IMR-90 (cell line): ENCODE results near the gene PYDC2. TPM values are rescaled to one million over a fixed set of nuclear protein-coding genes. Genes with fewer than 3 reads are reported as not detected.

Experiments used
- ATAC-seq: fragments of 200-7000 bp; cut with Tn5 transposase; 2 replicates; pipeline ENCODE4 v1.9.1; 2020; ENCODE audit warnings: low read depth, mild to moderate bottlenecking, moderate library complexity
- BruUV-seq: library from RNA; stranded (reverse); fragments of 400-500 nt; replicated peaks from 2 replicates; lab custom pipeline; 2021; lab: Mats Ljungman, UMichigan
- CTCF ChIA-PET: fragments of 300-600 bp; formaldehyde crosslinking; extraction: SDS; loops from one replicate; lab custom pipeline; 2021; ENCODE audit warnings: antibody characterized with exemption; lab: Yijun Ruan, JAX
- POLR2A ChIA-PET: fragments of 300-600 bp; sonication (Branson Sonifier 250); formaldehyde crosslinking; loops from one replicate; lab custom pipeline; 2022; ENCODE audit warnings: antibody characterized with exemption; ENCODE audit not compliant: unreplicated experiment; lab: Charles Lee
- DNase-seq: peaks from one replicate; pipeline ENCODE4 v3.0.0; 2013
- H2AFZ ChIP-seq: replicated peaks from 2 replicates; pipeline ENCODE3; 2013; ENCODE audit warnings: low read length, mild to moderate bottlenecking; ENCODE audit not compliant: poor library complexity
- H2AK5ac ChIP-seq: 2 replicates; pipeline ENCODE4 v1.6.1; 2013; ENCODE audit warnings: low read depth, low read length, inconsistent platforms
- H2AK9ac ChIP-seq: replicated peaks from 2 replicates; pipeline ENCODE3; 2013; ENCODE audit warnings: mild to moderate bottlenecking, low read depth, low read length, moderate library complexity; ENCODE audit not compliant: poor library complexity
- H2BK120ac ChIP-seq: 2 replicates; pipeline ENCODE4 v1.6.1; 2013; ENCODE audit warnings: low read depth, low read length, inconsistent platforms
- H2BK15ac ChIP-seq: 3 replicates; pipeline ENCODE4 v1.6.1; 2013; ENCODE audit warnings: low read depth, low read length, inconsistent platforms
- H2BK20ac ChIP-seq: 2 replicates; pipeline ENCODE4 v1.6.1; 2013; ENCODE audit warnings: low read depth, mild to moderate bottlenecking, inconsistent platforms, low read length, moderate library complexity
- H2BK5ac ChIP-seq: 2 replicates; pipeline ENCODE4 v1.6.1; 2013; ENCODE audit warnings: mild to moderate bottlenecking, low read depth, low read length, inconsistent platforms; ENCODE audit not compliant: poor library complexity, severe bottlenecking
- H3K14ac ChIP-seq: replicated peaks from 2 replicates; pipeline ENCODE4 v1.6.1; 2013; ENCODE audit warnings: low read depth, low read length, inconsistent platforms
- H3K18ac ChIP-seq: 2 replicates; pipeline ENCODE4 v1.6.1; 2013; ENCODE audit warnings: low read depth, low read length, control low read depth
- H3K23ac ChIP-seq: 2 replicates; pipeline ENCODE4 v1.6.1; 2013; ENCODE audit warnings: low read depth, low read length, inconsistent platforms
- H3K27ac ChIP-seq: 2 replicates; pipeline ENCODE4 v1.5.1; 2013; ENCODE audit warnings: mild to moderate bottlenecking, control low read depth, low read length; ENCODE audit not compliant: insufficient read depth
- H3K27me3 ChIP-seq: 2 replicates; pipeline ENCODE4 v1.6.1; 2013; ENCODE audit warnings: low read length; ENCODE audit not compliant: control insufficient read depth, insufficient read depth
- H3K36me3 ChIP-seq: 2 replicates; pipeline ENCODE4 v1.6.1; 2013; ENCODE audit warnings: low read length, mixed read lengths; ENCODE audit not compliant: control insufficient read depth, insufficient read depth
- H3K4ac ChIP-seq: 2 replicates; pipeline ENCODE4 v1.6.1; 2013; ENCODE audit warnings: low read depth, low read length, inconsistent platforms
- H3K4me1 ChIP-seq: 2 replicates; pipeline ENCODE4 v1.6.1; 2013; ENCODE audit warnings: low read length, mixed read lengths; ENCODE audit not compliant: control insufficient read depth, insufficient read depth
- H3K4me2 ChIP-seq: 2 replicates; pipeline ENCODE4 v1.6.1; 2013; ENCODE audit warnings: low read depth, mild to moderate bottlenecking, control low read depth, low read length, moderate library complexity
- H3K4me3 ChIP-seq: 2 replicates; pipeline ENCODE4 v1.5.1; 2013; ENCODE audit warnings: low read depth, mild to moderate bottlenecking, control low read depth, low read length, moderate library complexity; ENCODE audit not compliant: insufficient read depth
- H3K56ac ChIP-seq: 2 replicates; pipeline ENCODE4 v1.6.1; 2013; ENCODE audit warnings: low read length, inconsistent platforms; ENCODE audit not compliant: insufficient read depth; ENCODE audit errors: extremely low read depth
- H3K79me1 ChIP-seq, 2 experiments: 2 replicates each; pipeline ENCODE4 v1.6.1; 2013; ENCODE audit warnings: low read length in 2 of 2, inconsistent platforms in 1 of 2, low read depth in 1 of 2
- H3K9ac ChIP-seq: 2 replicates; pipeline ENCODE4 v1.6.1; 2013; ENCODE audit warnings: low read depth, low read length, control low read depth
- H3K9me1 ChIP-seq: 2 replicates; pipeline ENCODE4 v1.6.1; 2013; ENCODE audit warnings: low read length, inconsistent platforms; ENCODE audit not compliant: insufficient read depth
- H3K9me3 ChIP-seq: 2 replicates; pipeline ENCODE4 v1.6.1; 2013; ENCODE audit warnings: low read length; ENCODE audit not compliant: control insufficient read depth, insufficient read depth
- H4K20me1 ChIP-seq: 2 replicates; pipeline ENCODE4 v1.6.1; 2013; ENCODE audit warnings: low read length, inconsistent platforms; ENCODE audit not compliant: insufficient read depth
- H4K5ac ChIP-seq: 2 replicates; pipeline ENCODE4 v1.6.1; 2013; ENCODE audit warnings: mild to moderate bottlenecking, low read depth, low read length, control low read depth
- H4K8ac ChIP-seq, 2 experiments: 2 replicates each; pipeline ENCODE4 v1.6.1; 2013; ENCODE audit warnings: low read depth in 2 of 2, low read length in 2 of 2, control low read depth in 1 of 2, inconsistent platforms in 1 of 2
- H4K91ac ChIP-seq: 2 replicates; pipeline ENCODE4 v1.6.1; 2013; ENCODE audit warnings: low read depth, low read length, inconsistent platforms; ENCODE audit not compliant: insufficient read depth
- MAZ ChIP-seq: IDR thresholded peaks from 2 replicates; pipeline ENCODE4 v1.6.1; 2012; ENCODE audit warnings: low read depth, mild to moderate bottlenecking, low read length, improper control_type of control experiment, moderate library complexity, borderline replicate concordance
- NFE2L2 ChIP-seq: fragments of 150-350 bp; IDR thresholded peaks from 2 replicates; pipeline ENCODE4 v1.6.1; 2016; ENCODE audit warnings: low read depth, mild to moderate bottlenecking, low read length
- POLR2A ChIP-seq: IDR thresholded peaks from 2 replicates; pipeline ENCODE4 v1.6.1; 2012; ENCODE audit warnings: mild to moderate bottlenecking, low read depth, low read length
- SMC3 ChIP-seq: fragments of 150-350 bp; IDR thresholded peaks from 2 replicates; pipeline ENCODE4 v1.6.1; 2016; ENCODE audit warnings: low read depth, mild to moderate bottlenecking, antibody characterized with exemption, low read length, moderate library complexity
- WGBS, 2 experiments: methylation state at CpG; one replicate each; pipeline versions ENCODE4 v1.1.5 to v1.1.7; 2013; ENCODE audit warnings: missing lambda C conversion rate in 2 of 2; ENCODE audit not compliant: insufficient read length in 1 of 2; ENCODE audit errors: extremely low coverage in 2 of 2; 5-methylcytosine and 5-hydroxymethylcytosine counted together
- dilution Hi-C: fragments of 300-500 bp; cut with HindIII; formaldehyde crosslinking; loops from one replicate; pipeline ENCODE4 v1.14.3; 2018; ENCODE audit warnings: low sequenced_read_pairs; ENCODE audit not compliant: unreplicated experiment
- in situ Hi-C: fragments of 300-500 bp; cut with MboI; formaldehyde crosslinking; loops from 3 replicates; pipeline ENCODE4 v1.14.3; 2019; ENCODE audit warnings: low sequenced_read_pairs, inconsistent platforms, mixed read lengths
- intact Hi-C: fragments of 100-400 bp; cut with micrococcal nuclease; formaldehyde crosslinking; loops from 2 replicates; pipeline ENCODE4 v1.10.0; 2022
- polyA plus RNA-seq, 3 experiments: library from polyadenylated mRNA; depleted of rRNA; stranded (reverse); fragments of >200 nt; gene quantifications; 2 replicates each; pipeline ENCODE4 v1.2.3, GENCODE V29; 2012; ENCODE audit warnings: low replicate concordance in 1 of 3
- total RNA-seq: library from RNA; depleted of rRNA; stranded (reverse); fragments of >200 nt; gene quantifications from 2 replicates; pipeline ENCODE4 v1.2.3, GENCODE V29; 2012

PYDC2 gene
- total and polyA plus RNA-seq, 2 of the 4 experiments (the other 2 are of a cell fraction): not detected

DNA sequence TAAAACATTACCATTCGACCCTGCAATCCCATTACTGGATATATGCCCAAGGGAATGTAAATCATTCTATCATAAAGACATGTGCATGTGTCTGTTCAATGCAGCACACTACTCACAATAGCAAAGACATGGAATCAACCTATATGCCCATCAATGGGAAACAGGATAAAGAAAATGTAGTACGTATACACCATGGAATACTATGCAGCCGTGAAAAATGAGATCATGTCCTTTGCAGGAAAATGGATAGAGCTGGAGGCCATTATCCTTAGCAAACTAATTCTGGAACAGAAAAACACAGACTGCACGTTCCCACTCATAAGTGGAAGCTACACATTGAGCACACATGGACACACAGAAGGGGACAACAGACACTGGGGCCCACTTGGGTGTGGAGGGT lies 20.4 kb upstream of the PYDC2 start:
- no peak overlapping the region for H3K4me2 ChIP-seq
- H3K23ac ChIP-seq: no peak overlapping the region
- no peak overlapping the region for H3K56ac ChIP-seq
- H3K9me3 ChIP-seq: no peaks in the 10 kb centered on the region
- dilution Hi-C loops (no loop called here), intact Hi-C loops (no loop called here), in situ Hi-C loops (no loop called here)
- no peak overlapping the region for H2BK120ac ChIP-seq
- no peaks in the 10 kb centered on the region for H3K4me1 ChIP-seq
- H2AFZ ChIP-seq: no peak overlapping the region
- no peak for ATAC-seq
- H3K27me3 ChIP-seq: no peaks in the 10 kb centered on the region
- H3K4ac ChIP-seq: no peak overlapping the region
- no peak overlapping the region for H2BK5ac ChIP-seq
- H2BK15ac ChIP-seq: no peak overlapping the region
- H3K14ac ChIP-seq: no peak overlapping the region
- no peak overlapping the region for H4K5ac ChIP-seq
- H3K9ac ChIP-seq: no peak overlapping the region
- H2AK9ac ChIP-seq: no peak overlapping the region
- H4K20me1 ChIP-seq: no peaks in the 10 kb centered on the region
- no peak overlapping the region for H3K4me3 ChIP-seq
- DNase-seq: no peak
- H4K8ac ChIP-seq: no peak overlapping the region
- no peak overlapping the region for H4K91ac ChIP-seq
- H2AK5ac ChIP-seq: no peak overlapping the region
- ChIA-PET CTCF (no interaction called here), POLR2A (no interaction called here)
- H3K9me1 ChIP-seq: no peaks in the 10 kb centered on the region
- no peak overlapping the region for H3K18ac ChIP-seq
- no CpG with 5 or more reads among the region's 4 CpGs for WGBS, 2 experiments
- H3K27ac ChIP-seq: no peak overlapping the region
- no peaks in the 10 kb centered on the region for H3K36me3 ChIP-seq
- H3K79me1 ChIP-seq: no peaks in the 10 kb centered on the region
- no peak for TF ChIP-seq SMC3
- no peak for TF ChIP-seq POLR2A
- TF ChIP-seq MAZ: no peak
- TF ChIP-seq NFE2L2: no peak
- H2BK20ac ChIP-seq: no peak overlapping the region
- no TSS peak for BruUV-seq
